Left forelimb (tissue), 1 donor: ENCODE data around the gene LSR.
"Not testable (repeated sequence)": the region's sequence is repeated elsewhere in the genome, so short reads cannot be mapped to it uniquely, and the experiment has no call there.

ENCODE experiments used
- DNase-seq: peaks from one replicate; pipeline ENCODE4 v3.0.0-alpha.2; 2018; ENCODE audit warnings: low spot score

LSR gene

DNA sequence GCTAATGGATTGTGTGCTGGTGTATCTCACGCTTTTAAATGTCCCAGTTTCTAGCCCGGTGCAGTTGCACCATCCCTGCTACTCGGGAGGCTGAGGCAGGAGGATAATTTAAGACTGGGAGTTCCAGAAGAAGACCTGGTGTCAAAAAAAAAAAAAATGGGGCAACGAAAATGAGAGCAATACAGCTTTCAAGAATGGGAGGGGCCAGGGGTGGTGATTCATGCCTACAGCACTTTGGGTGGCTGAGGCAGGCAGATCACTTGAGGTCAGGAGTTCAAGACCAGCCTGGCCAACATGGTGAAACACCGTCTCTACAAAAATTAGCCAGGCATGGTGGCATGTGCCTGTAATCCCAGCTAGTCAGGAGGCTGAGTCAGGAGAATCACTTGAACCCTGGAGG is 37.3 kb downstream of the LSR start:
- DNase-seq = not testable (repeated sequence)

DNA sequence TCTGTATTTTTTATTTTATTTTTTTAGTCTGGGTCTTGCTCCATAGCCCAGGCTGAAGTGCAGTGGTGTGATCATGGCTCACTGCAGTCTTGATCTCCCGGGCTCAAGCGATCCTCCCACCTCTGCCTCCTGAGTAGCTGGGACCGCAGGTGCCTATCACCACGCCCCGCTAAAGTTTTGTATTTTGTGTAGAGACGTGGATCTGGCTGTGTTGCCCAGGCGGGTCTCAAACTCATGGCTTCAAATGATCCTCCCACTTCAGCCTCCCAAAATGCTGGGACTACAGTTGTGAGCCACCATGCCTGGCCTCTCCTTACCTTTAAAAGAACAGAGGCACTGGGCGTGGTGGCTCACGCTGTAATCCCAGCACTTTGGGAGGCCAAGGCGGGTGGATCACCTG is 38.9 kb downstream of the LSR start:
- no peak for DNase-seq

DNA sequence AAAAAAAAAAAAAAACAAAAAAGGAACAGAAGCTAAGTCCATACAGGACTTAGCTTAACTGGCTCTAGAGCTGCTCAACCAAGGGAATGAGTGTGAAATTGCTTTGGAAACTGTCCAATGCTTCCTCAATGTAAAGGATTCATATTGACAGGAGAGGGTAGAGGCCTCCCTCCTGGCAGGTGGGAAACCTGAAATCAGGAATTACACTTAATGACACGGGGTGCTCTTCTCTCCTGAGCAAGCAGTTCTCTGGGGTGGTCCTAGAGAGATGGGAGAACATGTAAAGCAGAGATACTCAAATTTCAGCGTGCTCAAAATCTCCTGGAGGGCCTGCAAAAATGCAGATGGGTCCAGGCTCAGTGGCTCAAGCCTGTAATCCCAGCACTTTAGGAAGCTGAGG is 39.5 kb downstream of the LSR start:
- DNase-seq = no peak

DNA sequence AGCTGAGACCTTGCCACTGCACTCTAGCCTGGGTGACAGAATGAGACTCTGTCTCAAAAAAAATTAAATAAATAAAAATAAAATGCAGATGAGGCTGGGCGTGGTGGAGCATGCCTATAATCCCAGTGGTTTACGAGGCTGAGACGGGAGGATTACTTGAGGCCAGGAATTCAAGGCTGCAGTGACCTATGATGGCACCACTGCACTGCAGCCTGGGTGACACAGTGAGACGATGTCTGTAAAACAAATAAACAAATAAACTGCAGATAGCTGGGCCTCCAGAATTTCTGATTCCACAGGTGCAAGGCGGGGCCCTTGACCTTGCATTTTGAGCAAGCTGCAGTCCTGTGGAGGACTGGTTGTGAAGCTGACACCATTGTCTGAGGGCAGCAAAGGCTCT is 40.1 kb downstream of the LSR start:
- DNase-seq = no peak

DNA sequence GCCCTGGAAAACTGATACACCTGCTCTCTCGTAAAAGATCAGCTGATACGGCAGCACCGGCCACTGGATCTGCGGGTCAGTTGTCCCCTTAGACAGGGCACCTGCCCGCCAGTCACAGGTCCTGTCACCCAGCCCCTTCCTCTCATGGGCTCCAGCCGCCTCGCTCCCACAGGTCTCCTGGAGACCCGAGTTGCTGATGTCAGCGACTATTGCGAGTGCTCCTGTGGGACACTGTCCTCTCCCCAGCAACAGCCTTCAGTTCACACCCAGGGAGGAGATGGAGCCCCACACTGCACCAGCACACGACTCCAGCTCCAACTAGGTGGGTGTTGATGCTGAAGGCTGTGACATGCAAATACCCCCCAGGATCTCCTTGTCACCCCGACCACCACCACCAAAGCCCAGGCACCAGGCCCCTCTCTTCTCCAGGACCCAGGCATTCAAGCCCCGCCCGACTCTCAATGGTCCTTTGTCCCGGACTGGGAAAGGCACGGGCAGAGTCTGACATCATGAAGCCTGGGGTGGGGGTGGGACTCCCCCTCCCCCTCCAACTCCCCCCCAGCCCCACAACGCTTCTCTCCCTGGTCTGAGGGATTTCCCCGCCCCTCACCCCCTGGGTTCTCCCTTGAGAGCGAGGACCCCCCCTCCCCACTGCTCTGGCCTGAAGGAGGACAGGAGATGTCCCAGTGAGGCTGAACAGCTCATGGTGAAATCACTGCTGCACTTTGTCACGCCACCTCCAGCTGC is 41.8 kb downstream of the LSR start:
- DNase-seq = no peak

DNA sequence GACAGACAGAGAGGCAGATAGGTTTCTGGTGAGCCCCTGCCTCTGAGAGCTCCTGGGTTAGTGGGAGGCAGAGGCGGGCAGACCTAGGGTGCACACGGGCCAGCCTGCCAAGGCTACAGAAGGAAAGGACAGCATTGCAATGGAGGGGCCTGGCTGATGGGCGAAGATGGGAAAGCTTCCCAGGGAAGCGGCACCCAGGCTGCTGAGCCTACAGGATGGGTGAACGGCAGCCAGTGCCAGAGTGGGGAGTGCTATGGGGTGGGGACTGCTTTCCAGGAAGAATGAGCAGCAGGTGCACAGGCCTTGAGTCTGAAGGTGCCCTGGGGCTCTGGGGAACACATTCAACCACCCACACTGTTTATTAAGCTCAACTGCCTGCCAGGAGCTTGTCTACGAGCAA is 42.5 kb downstream of the LSR start:
- no peak for DNase-seq

DNA sequence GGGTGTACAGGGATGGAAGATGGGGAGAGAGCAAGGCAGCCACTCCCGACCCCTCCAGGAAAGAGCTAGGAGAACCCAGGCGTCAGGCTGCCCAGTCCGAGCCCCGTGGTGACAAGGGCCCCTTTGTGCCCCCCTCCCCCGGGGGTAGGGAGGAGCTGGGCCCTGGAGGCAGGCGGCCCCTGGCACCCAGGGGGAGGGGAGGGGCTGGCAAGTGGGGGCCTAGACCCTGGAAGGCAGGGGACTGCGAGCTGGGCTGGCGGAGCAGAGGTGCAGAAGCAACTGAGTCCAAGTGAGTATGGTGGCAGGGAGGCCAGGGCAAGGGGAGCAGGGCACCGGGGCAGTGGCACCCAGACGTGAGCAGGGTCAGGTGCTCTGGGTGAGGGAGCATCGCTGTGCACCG is 43.1 kb downstream of the LSR start, which contains the start of gene MAG:
Gene MAG, plus strand, starts transcription at position 246 of the 400 bp plus-strand sequence. CDS start 3,248 bp downstream, outside the sequence.
- no peak for DNase-seq

DNA sequence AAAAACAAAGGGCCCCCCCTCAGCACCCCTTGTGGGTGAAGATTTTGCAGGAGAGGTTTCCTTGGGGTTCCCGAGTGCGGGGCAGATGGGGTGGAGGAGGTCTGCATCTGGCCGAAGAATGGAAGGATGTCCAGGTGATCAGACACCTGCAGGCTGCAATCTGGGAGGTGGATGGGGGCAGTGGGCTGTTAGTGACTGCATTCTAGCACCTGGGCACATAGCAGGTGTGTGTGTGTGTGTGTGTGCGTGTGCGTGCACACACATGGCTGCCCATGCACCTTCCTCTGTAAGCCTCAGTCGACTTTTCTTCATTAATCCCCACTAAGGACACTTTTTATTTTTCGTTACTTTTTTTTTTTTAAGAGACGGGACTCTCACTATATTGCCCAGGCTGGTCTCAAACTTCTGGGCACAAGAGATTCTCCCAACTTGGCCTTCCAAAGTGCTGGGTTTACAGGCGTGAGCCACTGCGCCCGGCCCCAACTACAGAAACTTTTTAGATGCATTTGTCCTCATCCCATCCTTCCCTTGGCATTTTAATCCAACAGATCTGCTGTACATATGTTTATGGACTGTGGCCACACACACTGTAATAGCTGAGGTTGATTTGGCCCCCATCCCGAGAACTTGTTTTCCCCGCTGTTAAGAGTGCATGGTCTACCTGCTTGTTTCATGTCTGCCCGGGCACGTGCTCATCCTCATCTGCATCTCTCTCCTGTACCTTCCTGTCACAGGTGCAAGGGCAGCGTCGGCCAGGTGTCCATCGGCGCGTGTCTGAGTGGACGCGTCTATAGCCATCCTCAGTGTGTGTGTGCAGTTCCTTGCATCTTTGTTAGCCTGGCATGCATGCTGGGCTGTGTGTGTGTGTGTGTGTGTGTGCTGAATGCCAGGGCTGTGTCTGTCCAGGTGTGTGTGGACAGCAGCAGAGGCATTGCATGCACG is 43.9 kb downstream of the LSR start:
- no peak for DNase-seq

DNA sequence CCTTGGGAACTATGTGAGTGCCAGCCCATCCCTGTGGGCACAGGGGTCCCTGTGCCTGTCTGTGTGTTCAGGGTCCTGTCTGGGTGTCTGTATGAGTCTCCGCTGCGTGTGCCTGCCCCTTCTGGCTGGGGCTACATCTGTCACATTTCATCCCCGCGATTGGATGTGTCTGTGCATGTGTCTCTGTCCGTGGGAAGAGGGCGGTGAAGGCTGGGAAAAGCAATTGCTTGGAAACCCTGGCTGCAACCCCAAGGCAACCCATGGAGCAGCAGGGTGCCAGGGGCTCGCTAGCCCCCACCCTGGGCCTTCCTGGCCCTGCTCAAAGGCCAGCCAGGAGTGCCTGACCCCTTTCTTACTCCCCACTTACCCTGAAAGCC is 44.5 kb downstream of the LSR start:
- DNase-seq = no peak

DNA sequence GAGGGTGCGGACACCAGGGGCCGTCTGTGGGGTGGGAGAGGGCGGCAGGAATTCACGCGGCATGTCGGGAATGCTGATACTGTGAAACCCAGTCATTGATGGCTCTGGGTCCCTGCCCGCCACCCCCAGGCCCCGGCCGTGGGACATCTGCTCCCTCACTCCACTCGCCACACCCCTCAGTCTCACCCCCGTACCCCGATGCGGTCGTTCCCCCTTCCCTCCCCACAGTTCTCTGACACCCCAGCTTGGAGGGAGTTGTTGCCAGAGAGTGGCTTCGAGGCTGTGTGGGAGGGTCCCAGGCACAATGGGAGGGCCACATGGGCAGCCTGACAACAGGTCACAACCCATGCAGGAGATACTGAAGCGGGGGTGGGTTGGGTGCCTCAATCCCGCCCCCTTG is 45.0 kb downstream of the LSR start:
- DNase-seq = no peak

DNA sequence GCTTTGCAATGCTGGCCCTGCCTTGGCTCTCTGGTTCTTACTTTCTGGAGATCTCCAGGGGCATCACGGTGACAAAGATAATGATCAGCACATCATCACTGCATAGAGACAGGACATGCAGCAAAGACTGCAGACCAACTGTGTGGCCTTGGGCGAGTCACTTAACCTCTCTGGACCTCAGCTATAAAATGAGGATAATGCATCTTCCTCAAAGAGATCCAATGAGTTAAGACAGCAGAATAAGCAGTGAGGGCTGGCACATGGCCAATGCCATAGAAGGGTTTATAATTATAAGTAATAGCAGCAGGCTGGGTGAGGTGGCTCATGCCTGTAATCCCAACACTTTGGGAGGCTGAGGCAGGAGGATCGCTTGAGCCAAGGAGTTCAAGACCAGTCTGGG is 45.5 kb downstream of the LSR start:
- no peak for DNase-seq

DNA sequence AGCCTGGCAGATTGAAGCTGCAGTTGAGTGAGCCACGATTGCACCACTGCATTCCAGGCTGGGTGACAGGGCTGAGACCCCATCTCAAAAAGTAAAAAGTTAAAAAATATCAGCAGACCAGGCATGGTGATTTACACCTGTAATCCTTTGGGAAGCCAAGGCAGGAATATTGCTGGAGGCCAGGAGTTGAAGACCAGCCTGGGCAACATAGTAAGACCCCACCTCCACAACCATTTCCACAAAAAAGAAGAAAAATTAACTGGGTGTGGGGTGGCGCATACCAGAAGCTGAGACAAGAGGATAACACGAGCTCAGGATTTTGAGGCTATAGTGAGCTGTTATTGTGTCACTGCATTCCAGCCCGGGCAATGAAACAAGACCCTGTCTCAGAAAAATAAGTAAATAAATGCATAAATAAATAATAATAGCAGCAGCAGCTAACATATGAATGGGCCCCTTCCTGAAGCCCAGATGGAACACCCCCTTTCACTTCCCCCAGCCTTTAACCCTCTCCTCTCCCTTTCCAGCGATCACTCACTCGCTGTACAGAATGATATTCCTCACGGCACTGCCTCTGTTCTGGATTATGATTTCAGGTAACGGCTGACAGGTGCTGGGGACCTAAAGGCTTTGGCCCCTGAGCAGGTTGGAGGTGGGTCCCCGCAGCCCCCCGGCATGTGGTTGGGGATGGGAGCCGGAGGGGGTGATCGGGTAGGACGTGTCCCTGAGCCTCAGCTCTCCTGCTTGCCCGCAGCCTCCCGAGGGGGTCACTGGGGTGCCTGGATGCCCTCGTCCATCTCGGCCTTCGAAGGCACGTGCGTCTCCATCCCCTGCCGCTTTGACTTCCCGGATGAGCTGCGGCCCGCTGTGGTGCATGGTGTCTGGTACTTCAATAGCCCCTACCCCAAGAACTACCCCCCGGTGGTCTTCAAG is 46.3 kb downstream of the LSR start:
- no peak for DNase-seq

DNA sequence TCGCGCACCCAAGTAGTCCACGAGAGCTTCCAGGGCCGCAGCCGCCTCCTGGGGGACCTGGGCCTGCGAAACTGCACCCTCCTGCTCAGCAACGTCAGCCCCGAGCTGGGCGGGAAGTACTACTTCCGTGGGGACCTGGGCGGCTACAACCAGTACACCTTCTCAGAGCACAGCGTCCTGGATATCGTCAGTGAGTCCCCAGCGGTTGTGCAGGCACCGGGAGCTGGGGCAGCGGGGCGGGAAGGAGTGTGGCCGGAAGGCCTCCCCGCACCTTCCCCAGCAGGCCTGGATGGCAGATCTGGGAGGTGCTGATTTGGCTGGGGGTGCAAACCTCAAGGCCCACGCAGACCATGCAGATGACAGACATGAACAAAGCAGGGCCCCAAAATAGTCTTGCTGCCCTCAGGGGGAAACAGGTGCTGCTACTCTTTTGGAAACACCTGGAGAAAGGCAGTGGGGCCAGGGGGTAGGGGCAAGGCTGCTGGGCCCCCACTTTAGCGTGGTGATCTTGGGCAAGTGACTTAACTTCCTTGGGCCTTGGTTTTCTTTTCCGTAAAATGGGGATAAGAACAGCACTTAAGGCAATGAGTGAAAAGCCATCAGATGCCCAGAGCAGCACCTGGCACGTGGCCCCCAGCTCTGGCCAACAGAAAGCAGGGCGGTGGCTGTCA is 47.1 kb downstream of the LSR start:
- DNase-seq = no peak

DNA sequence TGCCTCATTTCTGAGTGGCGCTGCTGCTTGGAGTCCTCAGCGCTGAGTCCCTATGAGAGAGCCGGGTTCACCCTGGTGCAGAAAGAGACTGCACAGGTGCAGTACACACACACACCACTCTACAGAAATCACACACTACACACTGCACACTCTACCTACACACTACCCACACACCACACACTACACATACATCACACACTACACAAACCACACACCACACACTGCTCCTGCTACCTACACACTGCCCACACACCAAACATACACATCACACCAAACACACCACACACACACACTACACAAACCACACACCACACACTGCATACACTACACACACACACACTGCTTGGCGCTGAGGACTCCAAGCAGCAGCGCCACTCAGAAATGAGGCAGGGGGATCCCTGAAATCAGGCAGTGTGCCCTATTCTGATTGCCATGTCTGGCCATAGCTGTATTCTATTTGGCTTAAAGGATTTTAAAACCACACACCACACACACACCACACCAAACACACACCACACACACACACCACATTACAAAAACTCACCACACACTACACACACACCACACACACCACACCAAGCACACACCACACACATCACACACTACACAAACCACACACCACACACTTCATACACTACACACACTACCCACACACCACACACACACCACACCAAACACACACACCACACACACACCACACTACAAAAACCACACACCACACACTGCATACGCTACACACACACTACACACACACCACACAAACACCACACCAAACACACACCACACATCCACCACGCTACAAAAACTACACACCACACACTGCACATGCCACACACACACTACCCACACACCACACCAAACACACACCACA is 48.1 kb downstream of the LSR start:
- DNase-seq = no peak

DNA sequence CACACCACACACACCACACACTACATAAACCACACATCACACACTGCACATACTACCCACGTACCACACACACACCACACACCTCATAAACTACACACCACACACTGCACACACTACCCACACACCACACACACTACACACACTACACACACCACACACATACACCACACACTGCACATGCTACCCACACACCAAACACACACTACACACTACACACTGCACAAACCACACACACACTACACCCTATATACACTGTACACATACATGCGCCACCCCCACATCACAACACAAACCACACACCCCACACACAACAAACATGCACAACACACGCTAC is 48.7 kb downstream of the LSR start:
- no peak for DNase-seq

DNA sequence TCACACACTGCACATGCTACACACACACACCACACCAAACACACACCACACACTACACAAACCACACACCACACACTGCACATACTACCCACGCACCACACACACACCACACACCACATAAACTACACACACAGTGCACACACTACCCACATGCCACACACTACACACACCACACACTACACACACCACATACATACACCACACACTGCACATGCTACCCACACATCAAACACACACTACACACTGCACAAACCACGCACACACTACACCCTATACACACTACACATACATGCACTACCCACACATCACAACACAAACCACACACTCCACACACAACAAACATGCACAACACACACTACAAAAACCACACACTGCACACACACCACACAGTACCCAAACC is 49.1 kb downstream of the LSR start:
- DNase-seq = no peak

DNA sequence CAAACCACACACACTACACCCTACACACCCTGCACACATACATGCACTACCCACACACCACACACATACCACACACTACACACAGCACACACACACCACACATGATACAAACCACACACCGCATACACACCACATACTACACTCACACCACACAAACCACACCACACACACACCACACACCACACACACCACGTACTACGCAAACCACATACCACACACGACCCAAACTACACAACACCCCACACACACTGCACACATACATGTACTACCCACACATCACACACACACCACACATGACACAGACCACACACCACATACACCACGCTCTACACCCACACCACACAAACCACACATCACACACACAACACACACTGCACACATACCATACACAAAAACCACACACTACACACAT is 49.8 kb downstream of the LSR start:
- DNase-seq = no peak

DNA sequence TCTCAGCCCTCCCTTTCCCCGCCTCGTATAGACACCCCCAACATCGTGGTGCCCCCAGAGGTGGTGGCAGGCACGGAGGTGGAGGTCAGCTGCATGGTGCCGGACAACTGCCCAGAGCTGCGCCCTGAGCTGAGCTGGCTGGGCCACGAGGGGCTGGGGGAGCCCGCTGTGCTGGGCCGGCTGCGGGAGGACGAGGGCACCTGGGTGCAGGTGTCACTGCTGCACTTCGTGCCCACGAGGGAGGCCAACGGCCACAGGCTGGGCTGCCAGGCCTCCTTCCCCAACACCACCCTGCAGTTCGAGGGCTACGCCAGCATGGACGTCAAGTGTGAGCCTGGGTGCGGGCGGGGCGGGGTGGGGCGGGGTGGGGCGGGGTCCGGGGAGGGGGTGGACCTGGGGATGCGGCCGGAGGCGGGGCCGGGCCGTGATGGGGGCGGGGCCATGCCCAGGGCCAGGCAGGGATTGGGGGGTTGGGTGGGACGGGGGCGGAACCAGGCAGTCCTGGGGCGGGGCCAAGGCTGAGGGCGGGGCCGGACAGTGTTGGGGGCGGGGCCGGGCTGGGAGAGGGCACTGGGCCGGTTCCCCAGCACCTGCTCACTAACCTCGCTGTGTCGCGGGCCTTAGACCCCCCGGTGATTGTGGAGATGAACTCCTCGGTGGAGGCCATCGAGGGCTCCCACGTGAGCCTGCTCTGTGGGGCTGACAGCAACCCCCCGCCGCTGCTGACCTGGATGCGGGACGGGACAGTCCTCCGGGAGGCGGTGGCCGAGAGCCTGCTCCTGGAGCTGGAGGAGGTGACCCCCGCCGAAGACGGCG is 50.9 kb downstream of the LSR start:
- no peak for DNase-seq

DNA sequence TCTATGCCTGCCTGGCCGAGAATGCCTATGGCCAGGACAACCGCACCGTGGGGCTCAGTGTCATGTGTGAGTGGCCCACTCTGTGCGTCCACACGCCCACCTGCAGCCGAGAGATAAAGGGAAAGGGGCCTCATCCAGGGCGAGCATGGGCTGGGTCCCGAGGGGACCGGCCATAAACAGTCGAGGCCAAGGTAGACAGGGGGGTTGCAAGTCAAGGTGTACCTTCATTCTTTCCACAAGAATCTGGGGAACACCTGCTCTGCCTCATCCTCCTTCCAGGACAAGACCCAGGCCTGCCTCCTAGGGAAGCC is 51.5 kb downstream of the LSR start:
- no peak for DNase-seq

DNA sequence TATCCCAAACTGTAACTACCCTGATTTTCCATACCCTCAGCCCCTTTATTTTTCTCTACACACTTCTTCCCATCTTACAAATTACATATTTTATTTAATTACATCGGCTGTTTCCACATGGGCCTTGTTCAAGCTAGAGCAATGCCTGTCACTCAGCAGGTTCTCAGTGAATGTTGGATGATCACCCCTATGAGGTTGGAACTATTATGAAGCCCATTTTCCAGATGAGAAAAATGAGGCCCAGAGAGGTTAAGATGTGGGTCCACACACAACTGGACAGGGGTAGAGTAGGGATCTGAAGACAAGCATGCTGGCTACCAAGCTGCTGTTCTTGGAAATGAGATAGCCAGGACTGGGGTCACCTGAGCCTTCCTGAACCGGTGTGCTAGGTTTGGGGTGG is 53.2 kb downstream of the LSR start:
- no peak for DNase-seq
